Osteoblast (primary cell): Measurements from ENCODE around the gene MARS1. TPM values are rescaled to one million over a fixed set of nuclear protein-coding genes. Genes with fewer than 3 reads are reported as not detected.

ENCODE experiments used
- DNase-seq: peaks from one replicate; pipeline ENCODE4 v3.0.0; 2011; ENCODE audit warnings: low spot score, mixed read lengths; ENCODE audit not compliant: insufficient read length; ENCODE audit errors: missing footprints
- H2AFZ ChIP-seq: 2 replicates; pipeline ENCODE4 v1.6.0; 2011; ENCODE audit warnings: mild to moderate bottlenecking, low read length
- H3K27ac ChIP-seq: 2 replicates; pipeline ENCODE4 v1.5.1; 2011; ENCODE audit warnings: mild to moderate bottlenecking, low read depth, low read length, moderate library complexity
- H3K27me3 ChIP-seq: 2 replicates; pipeline ENCODE4 v1.6.0; 2012; ENCODE audit warnings: mild to moderate bottlenecking, control low read depth, inconsistent platforms, low read length, moderate library complexity; ENCODE audit not compliant: insufficient read depth
- H3K36me3 ChIP-seq: 2 replicates; pipeline ENCODE4 v1.5.1; 2011; ENCODE audit warnings: mild to moderate bottlenecking, low read length, control low read depth, moderate library complexity; ENCODE audit not compliant: insufficient read depth
- H3K4me1 ChIP-seq: 2 replicates; pipeline ENCODE4 v1.5.1; 2011; ENCODE audit warnings: mild to moderate bottlenecking, low read length, control low read depth, moderate library complexity; ENCODE audit not compliant: insufficient read depth
- H3K4me2 ChIP-seq: 2 replicates; pipeline ENCODE4 v1.6.0; 2011; ENCODE audit warnings: mild to moderate bottlenecking, low read length; ENCODE audit not compliant: insufficient read depth
- H3K4me3 ChIP-seq: fragments of 200-600 bp; sonication (generic); 3 replicates; pipeline ENCODE4 v1.5.1; 2012; ENCODE audit warnings: mild to moderate bottlenecking, low read length, inconsistent platforms; ENCODE audit not compliant: insufficient read depth
- H3K79me2 ChIP-seq: 2 replicates; pipeline ENCODE4 v1.6.0; 2012; ENCODE audit warnings: mild to moderate bottlenecking, low read length, control low read depth, inconsistent platforms; ENCODE audit not compliant: insufficient read depth
- H3K9me3 ChIP-seq: 2 replicates; pipeline ENCODE4 v1.5.1; 2011; ENCODE audit warnings: low read depth, low read length, control low read depth
- H4K20me1 ChIP-seq: 2 replicates; pipeline ENCODE4 v1.6.0; 2012; ENCODE audit warnings: mild to moderate bottlenecking, low read length, control low read depth; ENCODE audit not compliant: insufficient read depth
- total RNA-seq: library from RNA; depleted of rRNA; stranded (reverse); fragments of >200 nt; gene quantifications from 2 replicates; pipeline ENCODE4 v1.2.3, GENCODE V29; 2012
- TF ChIP-seq, protein P1 (sequence below): IDR thresholded peaks from 2 replicates; pipeline ENCODE4 v1.5.1; 2011; ENCODE audit warnings: mild to moderate bottlenecking, low read depth, low read length, moderate library complexity; ENCODE audit errors: extremely low read depth

The MARS1 gene
- total RNA-seq, 1 donor: 187 TPM

DNA sequence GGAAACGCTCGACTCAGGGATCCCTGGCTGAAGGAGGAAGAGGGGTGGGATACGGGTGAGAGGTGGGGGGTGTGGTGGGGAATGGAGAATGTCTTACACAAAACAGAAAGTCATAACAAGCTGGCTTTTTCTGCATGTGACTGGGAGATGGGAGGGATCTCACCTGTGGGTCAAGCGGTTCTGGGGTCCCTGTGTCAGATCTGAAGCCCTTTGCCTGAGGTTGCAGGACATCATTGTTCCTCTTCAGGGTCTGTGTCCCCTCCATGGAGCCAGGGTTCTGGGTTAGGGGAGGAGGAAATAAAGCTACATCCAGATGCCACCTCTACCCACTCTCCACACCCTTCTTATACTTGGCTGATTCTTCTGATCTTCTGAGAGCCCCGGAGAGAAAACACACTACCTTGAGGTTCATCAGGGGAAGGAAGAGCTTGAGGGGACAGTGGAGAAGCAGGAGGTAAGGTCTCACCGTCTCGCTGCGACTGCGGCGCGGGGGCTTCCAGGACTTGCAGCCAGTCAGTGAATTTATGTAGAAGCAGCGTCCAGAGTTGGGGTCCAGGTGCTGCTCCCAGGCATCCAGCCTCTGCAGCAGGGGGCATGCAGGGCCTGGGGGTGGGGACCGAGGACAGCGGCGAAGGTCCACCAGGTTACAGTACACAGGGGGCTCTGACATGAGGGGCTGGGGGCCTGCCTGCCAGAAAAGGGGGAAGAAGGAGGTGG is 10.7 kb upstream of the MARS1 start:
- no peak overlapping the region for H3K4me3 ChIP-seq
- H2AFZ ChIP-seq: no peak overlapping the region
- H3K9me3 ChIP-seq: no peaks in the 10 kb centered on the region
- H4K20me1 ChIP-seq: no peaks in the 10 kb centered on the region
- no peak overlapping the region for H3K4me2 ChIP-seq
- no peaks in the 10 kb centered on the region for H3K4me1 ChIP-seq
- TF ChIP-seq, protein P1, sequence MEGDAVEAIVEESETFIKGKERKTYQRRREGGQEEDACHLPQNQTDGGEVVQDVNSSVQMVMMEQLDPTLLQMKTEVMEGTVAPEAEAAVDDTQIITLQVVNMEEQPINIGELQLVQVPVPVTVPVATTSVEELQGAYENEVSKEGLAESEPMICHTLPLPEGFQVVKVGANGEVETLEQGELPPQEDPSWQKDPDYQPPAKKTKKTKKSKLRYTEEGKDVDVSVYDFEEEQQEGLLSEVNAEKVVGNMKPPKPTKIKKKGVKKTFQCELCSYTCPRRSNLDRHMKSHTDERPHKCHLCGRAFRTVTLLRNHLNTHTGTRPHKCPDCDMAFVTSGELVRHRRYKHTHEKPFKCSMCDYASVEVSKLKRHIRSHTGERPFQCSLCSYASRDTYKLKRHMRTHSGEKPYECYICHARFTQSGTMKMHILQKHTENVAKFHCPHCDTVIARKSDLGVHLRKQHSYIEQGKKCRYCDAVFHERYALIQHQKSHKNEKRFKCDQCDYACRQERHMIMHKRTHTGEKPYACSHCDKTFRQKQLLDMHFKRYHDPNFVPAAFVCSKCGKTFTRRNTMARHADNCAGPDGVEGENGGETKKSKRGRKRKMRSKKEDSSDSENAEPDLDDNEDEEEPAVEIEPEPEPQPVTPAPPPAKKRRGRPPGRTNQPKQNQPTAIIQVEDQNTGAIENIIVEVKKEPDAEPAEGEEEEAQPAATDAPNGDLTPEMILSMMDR: no peak
- no peaks in the 10 kb centered on the region for H3K36me3 ChIP-seq
- H3K27me3 ChIP-seq: peaks cover 85% of the 10 kb centered on the region
- no peaks in the 10 kb centered on the region for H3K79me2 ChIP-seq
- H3K27ac ChIP-seq: no peak overlapping the region
- no peak for DNase-seq

DNA sequence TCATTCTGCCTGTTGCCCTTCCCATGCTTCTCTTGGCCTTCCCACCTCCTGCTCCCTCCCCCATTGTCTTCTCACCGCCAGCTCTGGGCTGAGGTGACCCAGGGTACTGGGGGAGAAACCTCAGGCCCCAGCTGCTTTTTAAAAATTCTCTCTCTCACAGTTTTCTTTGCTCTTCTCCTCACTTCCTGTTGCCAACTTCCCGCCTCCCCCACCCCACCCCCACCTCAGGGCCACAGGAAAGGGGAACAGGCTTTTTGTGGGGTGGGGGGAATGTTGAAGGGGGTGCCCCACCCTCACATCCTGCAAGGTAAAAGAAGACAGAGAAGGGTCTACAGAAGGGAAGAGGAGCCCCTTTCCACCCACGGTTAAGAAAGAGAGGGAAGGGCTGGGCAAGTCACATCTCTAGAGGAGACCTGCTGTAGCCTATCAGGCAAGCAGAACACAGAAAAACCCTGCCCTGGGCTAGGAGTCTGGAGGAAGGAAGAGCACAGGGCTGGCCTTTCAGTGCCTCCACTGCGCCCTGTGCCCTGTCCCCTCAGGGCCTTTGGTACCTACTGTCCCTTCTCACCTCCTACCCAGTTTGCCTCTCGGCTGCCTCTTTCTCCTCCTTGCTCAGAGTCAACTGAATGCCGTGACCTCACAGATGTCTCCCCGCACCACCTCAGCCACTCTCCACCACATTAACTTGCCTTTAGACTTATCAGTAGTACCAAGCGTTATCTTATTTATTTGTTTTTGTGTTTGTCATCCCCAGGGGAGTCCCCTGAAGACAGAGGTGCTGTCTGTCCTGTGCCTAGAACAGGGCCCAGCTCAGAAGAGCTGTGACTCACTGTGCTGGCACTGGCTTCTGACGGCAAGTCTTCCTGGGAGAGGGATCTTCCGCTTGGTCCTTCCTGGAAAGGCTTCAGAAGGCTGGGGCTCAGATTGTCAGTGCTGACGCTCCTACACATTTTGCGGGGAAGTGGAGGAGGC is 9.9 kb upstream of the MARS1 start:
- TF ChIP-seq, protein P1: no peak
- peak; percentile 88 for DNase-seq
- Histone ChIP-seq H3K79me2 (no peaks in the 10 kb centered on the region), H3K4me1 (no peaks in the 10 kb centered on the region), H3K36me3 (no peaks in the 10 kb centered on the region), H3K4me3 (no peak overlapping the region), H2AFZ (no peak overlapping the region), H3K27ac (no peak overlapping the region), H3K27me3 (peaks cover 76% of the 10 kb centered on the region), H4K20me1 (no peaks in the 10 kb centered on the region), H3K4me2 (no peak overlapping the region), H3K9me3 (no peaks in the 10 kb centered on the region)

DNA sequence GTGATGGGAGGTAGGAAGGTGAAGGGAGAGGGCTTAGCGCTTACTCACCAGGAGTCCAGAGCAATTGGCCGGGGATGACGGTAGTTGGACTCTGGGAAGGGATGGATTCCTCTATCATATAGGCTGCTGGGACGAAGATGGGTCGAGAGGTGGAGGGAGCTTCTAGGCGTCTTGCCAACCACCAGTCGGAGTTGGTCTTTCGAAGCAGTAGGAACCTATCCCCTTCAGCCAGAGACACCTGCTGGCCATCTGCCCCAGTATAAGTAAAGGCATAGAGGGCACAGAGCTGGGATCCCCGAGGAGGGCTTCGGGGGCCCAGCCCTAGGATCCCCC is 8.9 kb upstream of the MARS1 start:
- H3K27ac ChIP-seq: no peak overlapping the region
- DNase-seq: peak; percentile 59
- H3K4me1 ChIP-seq: no peaks in the 10 kb centered on the region
- H2AFZ ChIP-seq: no peak overlapping the region
- H3K36me3 ChIP-seq: no peaks in the 10 kb centered on the region
- H4K20me1 ChIP-seq: no peaks in the 10 kb centered on the region
- peaks cover 68% of the 10 kb centered on the region for H3K27me3 ChIP-seq
- no peak overlapping the region for H3K4me3 ChIP-seq
- H3K4me2 ChIP-seq: no peak overlapping the region
- no peaks in the 10 kb centered on the region for H3K79me2 ChIP-seq
- no peaks in the 10 kb centered on the region for H3K9me3 ChIP-seq
- TF ChIP-seq, protein P1: no peak
